SK-N-SH treated with all-trans-retinoic acid at 6 μM for 48 hours (cell line): ENCODE data around the gene AGPAT3.

ENCODE experiments used
- ATAC-seq: fragments of 200-7000 bp; cut with Tn5 transposase; 3 replicates; pipeline ENCODE4 v1.9.1; 2020; ENCODE audit warnings: mild to moderate bottlenecking, moderate library complexity
- ARNTL ChIP-seq: fragments of 450-650 bp; formaldehyde crosslinking; IDR thresholded peaks from 2 replicates; pipeline ENCODE4 v1.5.0; 2020; ENCODE audit warnings: low read depth, mild to moderate bottlenecking, moderate library complexity, borderline replicate concordance
- BACH2 ChIP-seq: fragments of 250-450 bp; sonication (Bioruptor Pico); IDR thresholded peaks from 2 replicates; pipeline ENCODE4 v1.9.0; 2021; ENCODE audit warnings: mild to moderate bottlenecking, borderline replicate concordance
- CREB5 ChIP-seq: fragments of 250-450 bp; sonication (Bioruptor Pico); IDR thresholded peaks from 2 replicates; pipeline ENCODE4 v1.5.1; 2020; ENCODE audit warnings: low read depth, mild to moderate bottlenecking, moderate library complexity
- CSDC2 ChIP-seq: fragments of 250-450 bp; sonication (Bioruptor Pico); IDR thresholded peaks from 2 replicates; pipeline ENCODE4 v1.5.0; 2020; ENCODE audit warnings: mild to moderate bottlenecking, moderate library complexity
- CSRNP3 ChIP-seq: fragments of 250-450 bp; sonication (Bioruptor Pico); IDR thresholded peaks from 2 replicates; pipeline ENCODE4 v1.5.1; 2021; ENCODE audit warnings: mild to moderate bottlenecking, moderate library complexity
- ESRRG ChIP-seq: fragments of 250-450 bp; sonication (Bioruptor Pico); IDR thresholded peaks from 2 replicates; pipeline ENCODE4 v1.6.1; 2021; ENCODE audit warnings: mild to moderate bottlenecking
- GLIS3 ChIP-seq: fragments of 250-450 bp; sonication (Bioruptor Pico); IDR thresholded peaks from 2 replicates; pipeline ENCODE4 v1.5.0; 2020; ENCODE audit warnings: mild to moderate bottlenecking, moderate library complexity
- ISL1 ChIP-seq: fragments of 250-450 bp; sonication (Bioruptor Pico); IDR thresholded peaks from 2 replicates; pipeline ENCODE4 v2.1.2; 2022; ENCODE audit warnings: mild to moderate bottlenecking, moderate library complexity
- OSR1 ChIP-seq: fragments of 250-450 bp; sonication (Bioruptor Pico); IDR thresholded peaks from 2 replicates; pipeline ENCODE4 v1.8.0; 2022; ENCODE audit warnings: moderate library complexity, mild to moderate bottlenecking, inconsistent platforms
- POU6F1 ChIP-seq: fragments of 250-450 bp; sonication (Bioruptor Pico); IDR thresholded peaks from 2 replicates; pipeline ENCODE4 v1.8.0; 2021; ENCODE audit warnings: low read depth, mild to moderate bottlenecking, moderate library complexity, borderline replicate concordance
- PPARA ChIP-seq: fragments of 250-450 bp; sonication (Bioruptor Pico); IDR thresholded peaks from 2 replicates; pipeline ENCODE4 v1.5.0; 2020; ENCODE audit warnings: mild to moderate bottlenecking, borderline replicate concordance
- RARB ChIP-seq: fragments of 250-450 bp; sonication (Bioruptor Pico); IDR thresholded peaks from 2 replicates; pipeline ENCODE4 v1.8.0; 2021; ENCODE audit warnings: mild to moderate bottlenecking, moderate library complexity
- SNAI2 ChIP-seq: fragments of 250-450 bp; sonication (Bioruptor Pico); IDR thresholded peaks from 2 replicates; pipeline ENCODE4 v1.5.0; 2020; ENCODE audit warnings: mild to moderate bottlenecking, moderate library complexity
- TCF4 ChIP-seq: fragments of 250-450 bp; sonication (Bioruptor Pico); IDR thresholded peaks from 2 replicates; pipeline ENCODE4 v1.8.0; 2021; ENCODE audit warnings: mild to moderate bottlenecking, moderate library complexity, borderline replicate concordance
- TOX ChIP-seq: fragments of 250-450 bp; sonication (Bioruptor Pico); IDR thresholded peaks from 2 replicates; pipeline ENCODE4 v1.8.0; 2021; ENCODE audit warnings: mild to moderate bottlenecking, moderate library complexity, borderline replicate concordance
- TSHZ2 ChIP-seq: fragments of 250-450 bp; sonication (Bioruptor Pico); IDR thresholded peaks from 2 replicates; pipeline ENCODE4 v1.5.0; 2020; ENCODE audit warnings: mild to moderate bottlenecking, moderate library complexity
- ZC3H10 ChIP-seq: fragments of 250-450 bp; sonication (Bioruptor Pico); IDR thresholded peaks from 2 replicates; pipeline ENCODE4 v1.5.1; 2021; ENCODE audit warnings: mild to moderate bottlenecking, moderate library complexity
- ZFP3 ChIP-seq: fragments of 250-450 bp; sonication (Bioruptor Pico); IDR thresholded peaks from 2 replicates; pipeline ENCODE4 v1.5.0; 2020; ENCODE audit warnings: mild to moderate bottlenecking, moderate library complexity
- ZNF565 ChIP-seq: fragments of 450-650 bp; formaldehyde crosslinking; conservative IDR thresholded peaks from 2 replicates; pipeline ENCODE4 v1.5.0; 2020; ENCODE audit warnings: low read depth, mild to moderate bottlenecking, moderate library complexity

AGPAT3 gene

GRCh38 chr21:43877936-43878575 lies 13.0 kb downstream of the AGPAT3 start:
- TF ChIP-seq CSRNP3 (CRISPR knock-in tag) (no peak), ZNF565 (CRISPR knock-in tag) (no peak), BACH2 (no peak), PPARA (CRISPR knock-in tag) (no peak), OSR1 (no peak), ESRRG (CRISPR knock-in tag) (no peak), TCF4 (CRISPR knock-in tag) (no peak), ZFP3 (no peak), POU6F1 (CRISPR knock-in tag) (no peak)
- ATAC-seq = no peak

- ATAC-seq = no peak
Observed at GRCh38 chr21:43879348-43880110, 14.5 kb downstream of the AGPAT3 start.

GRCh38 chr21:43880111-43880985 lies 15.3 kb downstream of the AGPAT3 start:
- ATAC-seq = peak; percentile 64
- TF ChIP-seq ZC3H10 (no peak), CSRNP3 (CRISPR knock-in tag) (no peak), ISL1 (CRISPR knock-in tag) (no peak), CREB5 (CRISPR knock-in tag) (no peak), RARB (no peak), POU6F1 (CRISPR knock-in tag) (no peak), ZFP3 (no peak), GLIS3 (CRISPR knock-in tag) (no peak), CSDC2 (CRISPR knock-in tag) (no peak), TCF4 (CRISPR knock-in tag) (no peak), SNAI2 (CRISPR knock-in tag) (no peak)

More at GRCh38 chr21:43879348-43880110, 14.5 kb downstream of the AGPAT3 start:
- TF ChIP-seq ARNTL (no peak), GLIS3 (CRISPR knock-in tag) (no peak), SNAI2 (CRISPR knock-in tag) (no peak), TSHZ2 (CRISPR knock-in tag) (no peak), TOX (CRISPR knock-in tag) (no peak), ZC3H10 (no peak)
